Epithelial cell of esophagus (primary cell): ENCODE measurements around the gene DDX24.

ENCODE experiments used
- DNase-seq: peaks from one replicate; pipeline ENCODE4 v3.0.0; 2010; ENCODE audit warnings: low read depth
- H3K4me3 ChIP-seq: 2 replicates; pipeline ENCODE4 v1.5.1; 2011; ENCODE audit warnings: mild to moderate bottlenecking, low read length, control low read depth
- CTCF ChIP-seq: IDR thresholded peaks from 2 replicates; pipeline ENCODE4 v1.5.1; 2011; ENCODE audit warnings: low read depth, mild to moderate bottlenecking, low read length, control low read depth, inconsistent platforms; ENCODE audit not compliant: insufficient read depth; ENCODE audit errors: missing control alignments

Gene DDX24

GRCh38 chr14:94001501-94002396 lies 79.3 kb downstream of the DDX24 start:
- no peak overlapping the region for H3K4me3 ChIP-seq
- TF ChIP-seq CTCF = peak; percentile 96
- peak; percentile 78 for DNase-seq

GRCh38 chr14:94001016-94001415 lies 80.0 kb downstream of the DDX24 start:
- no peak overlapping the region for H3K4me3 ChIP-seq
- no peak for TF ChIP-seq CTCF

GRCh38 chr14:94000267-94000666 lies 80.7 kb downstream of the DDX24 start:
- no peak for TF ChIP-seq CTCF
- no peak for DNase-seq
- H3K4me3 ChIP-seq = no peak overlapping the region

More at GRCh38 chr14:94001016-94001415, 80.0 kb downstream of the DDX24 start:
- peak; percentile 58 for DNase-seq

GRCh38 chr14:93999573-93999972 lies 81.4 kb downstream of the DDX24 start:
- H3K4me3 ChIP-seq = no peak overlapping the region
- no peak for DNase-seq
- TF ChIP-seq CTCF = no peak

- no peak for TF ChIP-seq CTCF
- no peak for DNase-seq
- no peak overlapping the region for H3K4me3 ChIP-seq
Observed at GRCh38 chr14:93998871-93999403, 82.1 kb downstream of the DDX24 start.
